K562 (cell line): Measurements from ENCODE around the gene FAM89B. TPM values are rescaled to one million over a fixed set of nuclear protein-coding genes. Genes with fewer than 3 reads are reported as not detected.

Experiments
- ETV1 ChIP-seq: fragments of 450-650 bp; conservative IDR thresholded peaks from 2 replicates; pipeline ENCODE4 v1.6.1; 2016; ENCODE audit warnings: missing genetic modification characterization, control low read depth, low read depth, missing compliant biosample characterization
- FOXM1 ChIP-seq, 2 experiments: fragments of 450-650 bp in 1 of 2; sonication (generic) in 1 of 2; formaldehyde crosslinking in 1 of 2; IDR thresholded peaks; 2 replicates each; pipeline versions ENCODE4 v1.6.1 to v1.9.0; 2017 to 2022; ENCODE audit warnings: low read depth in 2 of 2, mild to moderate bottlenecking in 2 of 2, missing genetic modification reagents in 1 of 2, moderate library complexity in 1 of 2
- NR2C1 ChIP-seq, 2 experiments: fragments of 450-650 bp; IDR thresholded peaks; 2 replicates each; pipeline ENCODE4 v1.6.1; 2017; ENCODE audit warnings: mild to moderate bottlenecking in 2 of 2, antibody characterized with exemption in 1 of 2, inconsistent platforms in 1 of 2, missing compliant biosample characterization in 1 of 2, missing genetic modification characterization in 1 of 2
- PHF21A ChIP-seq: fragments of 450-650 bp; IDR thresholded peaks from 2 replicates; pipeline ENCODE4 v1.6.1; 2017; ENCODE audit warnings: low read depth, borderline replicate concordance
- PKNOX1 ChIP-seq: fragments of 450-650 bp; IDR thresholded peaks from 2 replicates; pipeline ENCODE4 v1.6.1; 2016
- SP2 ChIP-seq: IDR thresholded peaks from 2 replicates; pipeline ENCODE4 v1.6.1; 2011; ENCODE audit warnings: mild to moderate bottlenecking, low read depth, low read length, moderate library complexity; ENCODE audit not compliant: poor library complexity, severe bottlenecking; ENCODE audit errors: extremely low read depth
- USF2 ChIP-seq: sonication (generic); formaldehyde crosslinking; IDR thresholded peaks from 2 replicates; pipeline ENCODE4 v1.5.0; 2020; ENCODE audit warnings: missing genetic modification reagents
- VEZF1 ChIP-seq: fragments of 200-800 bp; sonication (Bioruptor generic); IDR thresholded peaks from 2 replicates; pipeline ENCODE4 v1.6.1; 2017; ENCODE audit warnings: missing genetic modification characterization, missing compliant biosample characterization
- ZBTB12 ChIP-seq: fragments of 250-450 bp; sonication (Bioruptor Pico); IDR thresholded peaks from 2 replicates; pipeline ENCODE4 v1.4.0; 2020
- ZNF232 ChIP-seq: sonication (generic); formaldehyde crosslinking; IDR thresholded peaks from 2 replicates; pipeline ENCODE4 v1.8.0; 2022; ENCODE audit warnings: mild to moderate bottlenecking, missing genetic modification reagents
- ZNF384 ChIP-seq: IDR thresholded peaks from 2 replicates; pipeline ENCODE4 v1.6.1; 2012; ENCODE audit warnings: low read depth, low read length, improper control_type of control experiment
- polyA plus RNA-seq, 8 experiments: library from polyadenylated mRNA; depleted of rRNA in 4 of 8; stranded (reverse) in 5 of 8; unstranded in 3 of 8; fragments of >200 nt; fragmentation: Nextera tagmentation in 2 of 8; fragmentation: Illumina TruSeq in 1 of 8; extraction: Ambion mirVana in 2 of 8; extraction: Trizol in 1 of 8; gene quantifications; 2 replicates each; pipeline versions ENCODE4 v1.2.1 to v1.2.3, GENCODE V29; 2011 to 2014; ENCODE audit warnings: inconsistent platforms in 1 of 8, missing spikeins in 1 of 8
- total RNA-seq, 7 experiments: library from RNA; depleted of rRNA in 6 of 7; stranded (reverse); fragments of >200 nt in 6 of 7; fragmentation: Illumina TruSeq in 2 of 7; extraction: Trizol in 2 of 7; gene quantifications; 2 replicates each; pipeline versions ENCODE4 v1.2.1 to v1.2.3, GENCODE V29; 2011 to 2021; ENCODE audit warnings: low replicate concordance in 1 of 7

FAM89B gene
- total and polyA plus RNA-seq, 9 of the 15 experiments (the other 6 are each of a cell fraction or from before 2014, with no cell fraction given) = 0.32 to 27.6 (median 11.9) TPM

- TF ChIP-seq USF2 = peak; percentile 17; the same call in 1 of the 2 replicates
- no peak for TF ChIP-seq ZBTB12 (CRISPR knock-in tag)
- no peak for TF ChIP-seq ZNF384
- peak; percentile 84 for TF ChIP-seq VEZF1 (CRISPR knock-in tag)
- no peak for TF ChIP-seq ZNF232 (CRISPR knock-in tag)
- TF ChIP-seq FOXM1 (IDR thresholded peaks at IDR 0.05; ENCODE audit: low read depth) = no peak
- no peak for TF ChIP-seq FOXM1 (CRISPR knock-in tag; IDR thresholded peaks at IDR 0.05; ENCODE audit: low read depth)
- peak; percentile 92 for TF ChIP-seq PKNOX1
- no peak for TF ChIP-seq SP2
- TF ChIP-seq PHF21A = no peak
- no peak for TF ChIP-seq NR2C1 (IDR thresholded peaks at IDR 0.05)
- TF ChIP-seq NR2C1 (tag; IDR thresholded peaks at IDR 0.05) = no peak
- TF ChIP-seq ETV1 (tag) = peak; percentile 62
Measured at GRCh38 chr11:65546217-65546958, 25.9 kb upstream of the FAM89B start (continued).
